Measurements from ENCODE around the gene CXCL10.

DNA sequence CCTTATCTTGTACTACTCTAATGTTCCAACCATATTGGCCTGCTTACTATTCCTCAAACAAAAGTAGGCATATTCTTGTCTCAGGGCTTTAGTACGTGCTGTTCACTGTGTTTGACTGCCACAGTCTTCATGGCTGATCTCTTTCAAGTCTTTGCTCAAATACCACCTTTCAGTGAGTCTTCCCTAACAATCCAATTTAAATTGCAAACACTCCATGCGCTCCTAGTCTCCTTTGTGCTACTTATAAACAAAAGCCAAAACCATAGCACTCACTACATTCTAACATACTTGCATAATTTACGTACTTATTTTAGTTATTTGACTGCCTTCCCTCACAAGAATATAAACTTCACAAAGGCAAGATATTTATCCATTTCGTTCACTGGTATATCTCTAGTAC lies 49.5 kb upstream of the CXCL10 start:
- TF ChIP-seq, protein P1, sequence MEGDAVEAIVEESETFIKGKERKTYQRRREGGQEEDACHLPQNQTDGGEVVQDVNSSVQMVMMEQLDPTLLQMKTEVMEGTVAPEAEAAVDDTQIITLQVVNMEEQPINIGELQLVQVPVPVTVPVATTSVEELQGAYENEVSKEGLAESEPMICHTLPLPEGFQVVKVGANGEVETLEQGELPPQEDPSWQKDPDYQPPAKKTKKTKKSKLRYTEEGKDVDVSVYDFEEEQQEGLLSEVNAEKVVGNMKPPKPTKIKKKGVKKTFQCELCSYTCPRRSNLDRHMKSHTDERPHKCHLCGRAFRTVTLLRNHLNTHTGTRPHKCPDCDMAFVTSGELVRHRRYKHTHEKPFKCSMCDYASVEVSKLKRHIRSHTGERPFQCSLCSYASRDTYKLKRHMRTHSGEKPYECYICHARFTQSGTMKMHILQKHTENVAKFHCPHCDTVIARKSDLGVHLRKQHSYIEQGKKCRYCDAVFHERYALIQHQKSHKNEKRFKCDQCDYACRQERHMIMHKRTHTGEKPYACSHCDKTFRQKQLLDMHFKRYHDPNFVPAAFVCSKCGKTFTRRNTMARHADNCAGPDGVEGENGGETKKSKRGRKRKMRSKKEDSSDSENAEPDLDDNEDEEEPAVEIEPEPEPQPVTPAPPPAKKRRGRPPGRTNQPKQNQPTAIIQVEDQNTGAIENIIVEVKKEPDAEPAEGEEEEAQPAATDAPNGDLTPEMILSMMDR (conservative IDR thresholded peaks at IDR 0.05; ENCODE audit: low read depth, low read length), result no peak
- TF ChIP-seq POLR2A (IDR thresholded peaks at IDR 0.05; ENCODE audit: low read depth, low read length), result no peak
- TF ChIP-seq CEBPB (IDR thresholded peaks at IDR 0.05; ENCODE audit: low read depth, low read length), result no peak
- no peak for TF ChIP-seq MAZ (IDR thresholded peaks at IDR 0.05; ENCODE audit: borderline replicate concordance, low read depth, low read length)
- no peak for TF ChIP-seq SMC3 (IDR thresholded peaks at IDR 0.05; ENCODE audit: low read depth, low read length)
- TF ChIP-seq RAD21 (IDR thresholded peaks at IDR 0.05; ENCODE audit: low read length), result no peak
- TF ChIP-seq, protein P2, sequence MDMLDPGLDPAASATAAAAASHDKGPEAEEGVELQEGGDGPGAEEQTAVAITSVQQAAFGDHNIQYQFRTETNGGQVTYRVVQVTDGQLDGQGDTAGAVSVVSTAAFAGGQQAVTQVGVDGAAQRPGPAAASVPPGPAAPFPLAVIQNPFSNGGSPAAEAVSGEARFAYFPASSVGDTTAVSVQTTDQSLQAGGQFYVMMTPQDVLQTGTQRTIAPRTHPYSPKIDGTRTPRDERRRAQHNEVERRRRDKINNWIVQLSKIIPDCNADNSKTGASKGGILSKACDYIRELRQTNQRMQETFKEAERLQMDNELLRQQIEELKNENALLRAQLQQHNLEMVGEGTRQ (IDR thresholded peaks at IDR 0.05; ENCODE audit: low read depth, low read length), result no peak
- TF ChIP-seq BHLHE40 (IDR thresholded peaks at IDR 0.05; ENCODE audit: low read depth, low read length), result no peak
- TF ChIP-seq MXI1 (IDR thresholded peaks at IDR 0.05; ENCODE audit: borderline replicate concordance, low read depth, low read length), result no peak
- no peak for TF ChIP-seq FOS (IDR thresholded peaks at IDR 0.05; ENCODE audit: low read depth, low read length)
